ENCODE measurements around the gene TTC4. TPM values are rescaled to one million over a fixed set of nuclear protein-coding genes. Genes with fewer than 3 reads are reported as not detected.

TTC4 gene
- total RNA-seq, 1 experiment from 2014 or later: 34.7 TPM

GRCh38 chr1:54777011-54777410 lies 61.4 kb downstream of the TTC4 start:
- H3K27me3 ChIP-seq (ENCODE audit: low read length): no peaks in the 10 kb centered on the region
- no peaks in the 10 kb centered on the region for H3K79me2 ChIP-seq (ENCODE audit: low read length)
- ChIA-PET POLR2A (ENCODE audit: unreplicated experiment) (no interaction called here), CTCF (no interaction called here)
- no peaks in the 10 kb centered on the region for H3K9me3 ChIP-seq (ENCODE audit: low read length)
- H3F3A ChIP-seq (ENCODE audit: low read length, unreplicated experiment): no peaks in the 10 kb centered on the region
- H3K4me1 ChIP-seq (ENCODE audit: insufficient read depth, low read length): no peaks in the 10 kb centered on the region
- no peak overlapping the region for H3K4me2 ChIP-seq (ENCODE audit: low read length)
- no peak overlapping the region for H3K4me3 ChIP-seq (ENCODE audit: low read length)
- no peak overlapping the region for H3K9ac ChIP-seq (ENCODE audit: low read length)
- no peak for ATAC-seq
- no peaks in the 10 kb centered on the region for H3K36me3 ChIP-seq (ENCODE audit: low read depth, low read length)
- no peak for DNase-seq
- intact Hi-C loops (cut with micrococcal nuclease): no loop called here
- no peak for TF ChIP-seq EZH2 (IDR thresholded peaks at IDR 0.05; ENCODE audit: low read length, unreplicated experiment)
- TF ChIP-seq CTCF (conservative IDR thresholded peaks at IDR 0.05; ENCODE audit: low read depth, low read length): no peak
- no peak for TF ChIP-seq EZH2phosphoT487 (IDR thresholded peaks at IDR 0.05; ENCODE audit: borderline replicate concordance, low read length)
- H3K27ac ChIP-seq (ENCODE audit: low read length): no peak overlapping the region
- no TSS peak for BruUV-seq (replicated peaks)
- H2AFZ ChIP-seq (ENCODE audit: low read length): no peak overlapping the region
- no peaks in the 10 kb centered on the region for H4K20me1 ChIP-seq (ENCODE audit: low read length)
- H3K9me2 ChIP-seq (replicated peaks; ENCODE audit: low read length): no peaks in the 10 kb centered on the region

GRCh38 chr1:54777431-54777830 lies 61.8 kb downstream of the TTC4 start:
- H3K27ac ChIP-seq (ENCODE audit: low read length): no peak overlapping the region
- no peak overlapping the region for H3K4me2 ChIP-seq (ENCODE audit: low read length)
- DNase-seq (no peak), ATAC-seq (no peak)
- no TSS peak for BruUV-seq (replicated peaks)
- H2AFZ ChIP-seq (ENCODE audit: low read length): no peak overlapping the region
- H3K9me2 ChIP-seq (replicated peaks; ENCODE audit: low read length): no peaks in the 10 kb centered on the region
- TF ChIP-seq EZH2phosphoT487 (IDR thresholded peaks at IDR 0.05; ENCODE audit: borderline replicate concordance, low read length): no peak
- no peak for TF ChIP-seq CTCF (conservative IDR thresholded peaks at IDR 0.05; ENCODE audit: low read depth, low read length)
- TF ChIP-seq EZH2 (IDR thresholded peaks at IDR 0.05; ENCODE audit: low read length, unreplicated experiment): no peak
- no peaks in the 10 kb centered on the region for H3K9me3 ChIP-seq (ENCODE audit: low read length)
- H3K27me3 ChIP-seq (ENCODE audit: low read length): no peaks in the 10 kb centered on the region
- ChIA-PET CTCF (no interaction called here), POLR2A (ENCODE audit: unreplicated experiment) (no interaction called here)
- H3F3A ChIP-seq (ENCODE audit: low read length, unreplicated experiment): no peaks in the 10 kb centered on the region
- H4K20me1 ChIP-seq (ENCODE audit: low read length): no peaks in the 10 kb centered on the region
- H3K36me3 ChIP-seq (ENCODE audit: low read depth, low read length): 0 out of 2 replicates have a peak, but pooled peaks cover under 1% of the 10 kb centered on the region
- no peaks in the 10 kb centered on the region for H3K4me1 ChIP-seq (ENCODE audit: insufficient read depth, low read length)
- H3K4me3 ChIP-seq (ENCODE audit: low read length): no peak overlapping the region
- no peak overlapping the region for H3K9ac ChIP-seq (ENCODE audit: low read length)
- intact Hi-C loops (cut with micrococcal nuclease): no loop called here
- H3K79me2 ChIP-seq (ENCODE audit: low read length): no peaks in the 10 kb centered on the region

- intact Hi-C loops (cut with micrococcal nuclease): no loop called here
- H3K27ac ChIP-seq (ENCODE audit: low read length): no peak overlapping the region
- ChIA-PET CTCF (no interaction called here), POLR2A (ENCODE audit: unreplicated experiment) (no interaction called here)
- no TSS peak for BruUV-seq (replicated peaks)
- no peaks in the 10 kb centered on the region for H3K27me3 ChIP-seq (ENCODE audit: low read length)
- no peaks in the 10 kb centered on the region for H3K79me2 ChIP-seq (ENCODE audit: low read length)
- no peaks in the 10 kb centered on the region for H3K4me1 ChIP-seq (ENCODE audit: insufficient read depth, low read length)
- 0 out of 2 replicates have a peak, but pooled peaks cover 4% of the 10 kb centered on the region for H3K36me3 ChIP-seq (ENCODE audit: low read depth, low read length)
- TF ChIP-seq EZH2phosphoT487 (IDR thresholded peaks at IDR 0.05; ENCODE audit: borderline replicate concordance, low read length) (no peak), EZH2 (IDR thresholded peaks at IDR 0.05; ENCODE audit: low read length, unreplicated experiment) (no peak), CTCF (conservative IDR thresholded peaks at IDR 0.05; ENCODE audit: low read depth, low read length) (no peak)
- DNase-seq (no peak), ATAC-seq (no peak)
- no peak overlapping the region for H3K9ac ChIP-seq (ENCODE audit: low read length)
- no peaks in the 10 kb centered on the region for H4K20me1 ChIP-seq (ENCODE audit: low read length)
- no peak overlapping the region for H2AFZ ChIP-seq (ENCODE audit: low read length)
- no peaks in the 10 kb centered on the region for H3F3A ChIP-seq (ENCODE audit: low read length, unreplicated experiment)
- no peaks in the 10 kb centered on the region for H3K9me3 ChIP-seq (ENCODE audit: low read length)
- H3K4me2 ChIP-seq (ENCODE audit: low read length): no peak overlapping the region
- H3K4me3 ChIP-seq (ENCODE audit: low read length): no peak overlapping the region
- H3K9me2 ChIP-seq (replicated peaks; ENCODE audit: low read length): no peaks in the 10 kb centered on the region
Measured at GRCh38 chr1:54781023-54781723, 65.5 kb downstream of the TTC4 start.
